Activated CD4-positive, alpha-beta memory T cell treated with anti-CD3 and anti-CD28 coated beads for 36 hours (primary cell): ENCODE data around the gene MERTK. TPM values are rescaled to one million over a fixed set of nuclear protein-coding genes. Genes with fewer than 3 reads are reported as not detected.

Source experiments
- CTCF ChIA-PET: fragments of 350-600 bp; sonication (Branson Sonifier 250); formaldehyde crosslinking; loops from one replicate; lab custom pipeline; 2021; ENCODE audit warnings: antibody characterized with exemption, inconsistent platforms; lab: Charles Lee
- POLR2A ChIA-PET: fragments of 350-600 bp; sonication (Branson Sonifier 250); formaldehyde crosslinking; loops from one replicate; lab custom pipeline; 2021; ENCODE audit warnings: antibody characterized with exemption; lab: Charles Lee
- DNase-seq: peaks from one replicate; pipeline ENCODE4 v3.0.0-alpha.2; 2020
- H3K27ac Mint-ChIP-seq: one replicate; pipeline ENCODE4 v1.8.0; 2021; ENCODE audit warnings: mixed read lengths
- H3K27me3 Mint-ChIP-seq: one replicate; pipeline ENCODE4 v1.8.0; 2021; ENCODE audit warnings: mixed read lengths
- H3K36me3 Mint-ChIP-seq: one replicate; pipeline ENCODE4 v1.8.0; 2021; ENCODE audit warnings: mixed read lengths
- H3K4me1 Mint-ChIP-seq: one replicate; pipeline ENCODE4 v1.8.0; 2021; ENCODE audit warnings: low read depth, mixed read lengths
- H3K4me3 Mint-ChIP-seq: one replicate; pipeline ENCODE4 v1.8.0; 2021; ENCODE audit warnings: mild to moderate bottlenecking, mixed read lengths
- H3K9me3 Mint-ChIP-seq: one replicate; pipeline ENCODE4 v1.8.0; 2021; ENCODE audit warnings: mixed read lengths
- intact Hi-C: fragments of 100-400 bp; cut with micrococcal nuclease; formaldehyde crosslinking; loops from one replicate; pipeline ENCODE4 v1.15.1; 2023
- total RNA-seq, 2 experiments: library from RNA; stranded (reverse); gene quantifications; one replicate each; pipeline ENCODE4 v1.2.3, GENCODE V29; 2021

MERTK gene
- total RNA-seq, 2 experiments from 2014 or later, result 1.0 to 1.2 TPM

DNA sequence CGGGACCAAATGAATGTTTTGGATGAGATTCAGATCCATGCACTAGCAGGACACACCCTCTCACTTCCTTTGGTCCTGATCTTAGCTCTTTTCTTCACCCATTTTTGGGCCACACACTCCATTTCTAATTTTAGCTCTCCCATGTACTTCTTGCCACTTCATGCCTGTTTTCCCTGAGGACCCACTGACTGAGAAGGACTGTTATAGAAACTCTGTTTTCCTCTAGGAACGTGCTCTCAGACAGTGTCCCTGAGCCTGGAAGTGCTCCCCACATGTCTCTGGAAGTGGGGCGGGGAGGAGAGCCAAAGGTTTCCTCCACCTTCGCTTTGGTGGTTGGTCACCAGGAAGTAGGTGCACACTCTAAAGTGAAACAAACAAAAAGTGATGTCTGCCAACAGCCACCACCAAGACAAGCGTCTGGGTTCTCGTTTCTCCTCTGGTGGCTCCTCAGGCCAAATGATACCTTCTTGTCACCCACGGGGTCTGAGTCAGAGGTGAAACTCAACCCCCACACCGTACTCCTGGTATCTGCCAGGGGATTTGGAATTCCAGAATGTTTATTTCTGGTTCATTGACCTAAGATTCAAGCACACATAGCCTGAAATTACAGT is 74.7 kb downstream of the MERTK start:
- Mint-ChIP-seq H3K9me3 (peaks cover 17% of the 10 kb centered on the region), H3K36me3 (peaks cover 4% of the 10 kb centered on the region), H3K27ac (no peak overlapping the region), H3K4me3 (no peak overlapping the region), H3K4me1 (peaks cover 16% of the 10 kb centered on the region), H3K27me3 (peaks cover 11% of the 10 kb centered on the region)
- DNase-seq, result no peak
- ChIA-PET CTCF (no interaction called here), POLR2A (no interaction called here)
- intact Hi-C loops, result no loop called here

DNA sequence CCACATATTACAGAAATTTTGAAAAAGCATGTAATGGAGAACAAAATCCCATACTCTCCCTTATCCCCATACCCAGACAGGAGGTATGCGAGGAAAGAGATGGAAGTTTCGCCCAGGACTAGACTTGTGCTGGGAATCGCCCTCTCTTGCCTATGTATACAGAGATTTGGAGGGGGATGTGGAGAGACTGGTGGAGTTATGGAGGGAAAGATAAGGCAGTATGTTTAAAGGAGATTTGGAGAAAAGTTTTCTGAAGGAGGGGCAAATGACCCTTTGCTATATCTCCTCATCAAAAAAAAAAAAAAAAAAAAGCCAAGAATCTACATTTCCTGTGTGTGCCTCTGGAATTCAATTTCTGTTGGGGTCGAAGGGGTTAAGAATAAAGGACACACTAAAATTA is 75.3 kb downstream of the MERTK start:
- ChIA-PET POLR2A (no interaction called here), CTCF (no interaction called here)
- intact Hi-C loops, result no loop called here
- Mint-ChIP-seq H3K27me3 (peaks cover 11% of the 10 kb centered on the region), H3K9me3 (peaks cover 20% of the 10 kb centered on the region), H3K27ac (no peak overlapping the region), H3K36me3 (peaks cover 5% of the 10 kb centered on the region), H3K4me3 (no peak overlapping the region), H3K4me1 (peaks cover 20% of the 10 kb centered on the region)
- no peak for DNase-seq

DNA sequence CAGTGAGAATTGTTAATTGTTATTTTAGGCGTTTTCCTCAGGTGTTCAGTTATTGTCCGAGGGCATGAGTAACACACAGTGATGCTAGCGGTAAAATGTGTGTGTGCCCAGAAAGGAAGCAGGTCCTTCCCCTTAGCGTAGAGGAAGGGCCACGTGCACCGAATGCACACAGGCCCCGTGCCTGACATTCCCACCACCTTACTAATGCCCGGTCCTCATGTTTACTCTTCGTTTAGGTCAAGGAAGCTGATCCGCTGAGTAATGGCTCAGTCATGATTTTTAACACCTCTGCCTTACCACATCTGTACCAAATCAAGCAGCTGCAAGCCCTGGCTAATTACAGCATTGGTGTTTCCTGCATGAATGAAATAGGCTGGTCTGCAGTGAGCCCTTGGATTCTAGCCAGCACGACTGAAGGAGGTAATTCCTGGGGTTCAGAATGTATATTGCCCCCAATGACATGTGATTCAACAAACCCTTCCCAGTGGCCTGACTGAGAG is 76.7 kb downstream of the MERTK start:
- CTCF ChIA-PET, result no interaction called here

GRCh38 chr2:111975819-111976218 is 77.4 kb downstream of the MERTK start:
- no peak for DNase-seq
- ChIA-PET POLR2A (no interaction called here), CTCF (no interaction called here)
- H3K4me3 Mint-ChIP-seq, result no peak overlapping the region
- H3K27ac Mint-ChIP-seq, result no peak overlapping the region
- peaks cover 20% of the 10 kb centered on the region for H3K9me3 Mint-ChIP-seq
- intact Hi-C loops, result no loop called here
- H3K36me3 Mint-ChIP-seq, result peaks cover 5% of the 10 kb centered on the region
- H3K4me1 Mint-ChIP-seq, result peaks cover 22% of the 10 kb centered on the region
- H3K27me3 Mint-ChIP-seq, result peaks cover 13% of the 10 kb centered on the region

More for the DNA sequence above, 76.7 kb downstream of the MERTK start:
- Mint-ChIP-seq H3K27ac (no peak overlapping the region), H3K4me1 (peaks cover 22% of the 10 kb centered on the region), H3K9me3 (peaks cover 20% of the 10 kb centered on the region), H3K27me3 (peaks cover 13% of the 10 kb centered on the region), H3K4me3 (no peak overlapping the region), H3K36me3 (peaks cover 5% of the 10 kb centered on the region)
- no peak for DNase-seq
- POLR2A ChIA-PET, result no interaction called here
- intact Hi-C loops, result no loop called here

- no peak overlapping the region for H3K4me3 Mint-ChIP-seq
- peaks cover 19% of the 10 kb centered on the region for H3K4me1 Mint-ChIP-seq
- H3K36me3 Mint-ChIP-seq, result peaks cover 5% of the 10 kb centered on the region
- DNase-seq, result no peak
- H3K27ac Mint-ChIP-seq, result no peak overlapping the region
- ChIA-PET POLR2A (no interaction called here), CTCF (no interaction called here)
- intact Hi-C loops, result no loop called here
- H3K9me3 Mint-ChIP-seq, result peaks cover 20% of the 10 kb centered on the region
- peaks cover 8% of the 10 kb centered on the region for H3K27me3 Mint-ChIP-seq
Measured at GRCh38 chr2:111977240-111977639, 78.8 kb downstream of the MERTK start.

DNA sequence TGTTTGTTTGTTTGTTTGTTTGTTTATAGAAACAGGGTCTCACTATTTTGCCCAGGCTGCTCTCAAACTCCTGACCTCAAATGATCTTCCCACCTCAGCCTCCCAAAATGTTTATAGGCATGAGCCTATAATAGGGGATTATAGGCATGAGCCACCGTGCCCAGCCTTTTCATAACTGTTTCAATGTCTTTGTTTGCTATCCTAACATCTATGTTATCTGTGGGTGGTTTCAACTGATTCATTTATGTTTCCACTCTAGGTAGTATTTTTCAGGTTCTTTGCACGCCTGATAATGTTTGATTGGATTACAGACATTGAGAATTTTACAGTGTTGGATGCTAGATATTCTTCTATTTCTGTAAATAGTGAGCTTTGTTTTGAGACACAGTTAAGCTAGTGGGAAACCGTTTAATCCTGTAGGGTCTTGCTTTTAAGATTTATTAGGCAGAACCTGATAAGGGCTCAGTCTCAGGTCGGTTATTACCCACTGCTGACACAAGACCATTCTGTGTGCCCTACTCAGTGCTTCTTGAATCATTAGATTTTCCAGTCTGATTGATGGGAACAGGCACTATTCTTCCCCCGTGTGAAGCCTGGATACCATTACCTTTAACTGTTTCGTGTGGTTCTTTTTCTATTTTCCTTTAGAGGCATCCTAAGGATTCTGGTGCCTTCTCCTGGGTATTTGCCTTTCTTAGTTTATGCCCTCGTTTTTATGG is 80.2 kb downstream of the MERTK start:
- no peak overlapping the region for H3K4me3 Mint-ChIP-seq
- no peak for DNase-seq
- H3K27me3 Mint-ChIP-seq, result peaks cover 4% of the 10 kb centered on the region
- CTCF ChIA-PET, result no interaction called here
- peaks cover 20% of the 10 kb centered on the region for H3K9me3 Mint-ChIP-seq
- H3K36me3 Mint-ChIP-seq, result peaks cover 5% of the 10 kb centered on the region
- H3K27ac Mint-ChIP-seq, result no peak overlapping the region
- intact Hi-C loops, result no loop called here
- POLR2A ChIA-PET, result no interaction called here
- peaks cover 25% of the 10 kb centered on the region for H3K4me1 Mint-ChIP-seq

DNA sequence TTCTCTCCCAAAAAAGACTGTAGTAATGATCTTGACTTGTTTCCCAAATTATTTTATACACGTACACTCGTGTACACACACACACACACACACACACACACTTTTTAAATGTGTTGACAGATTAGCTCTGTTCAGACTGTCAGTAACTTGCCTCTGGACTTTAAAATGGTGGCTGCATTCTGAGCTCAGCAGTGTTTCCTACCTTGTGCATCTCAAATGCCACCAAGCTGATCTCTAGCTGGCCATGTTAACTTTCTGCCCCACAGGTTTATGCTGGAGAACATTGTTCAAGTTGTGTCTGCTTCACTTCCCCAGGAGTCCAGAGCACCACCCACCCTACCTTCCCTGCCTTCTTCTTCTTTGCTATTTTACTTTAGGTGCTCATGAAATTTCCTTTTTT is 83.3 kb downstream of the MERTK start:
- Mint-ChIP-seq H3K27me3 (peaks cover 5% of the 10 kb centered on the region), H3K36me3 (peaks cover 5% of the 10 kb centered on the region), H3K27ac (no peak overlapping the region), H3K4me3 (no peak overlapping the region), H3K9me3 (peaks cover 21% of the 10 kb centered on the region), H3K4me1 (peaks cover 32% of the 10 kb centered on the region)
- ChIA-PET POLR2A (no interaction called here), CTCF (no interaction called here)
- intact Hi-C loops, result loop anchor here (5.0 kb wide), 1 partner anchor 49 kb away; no protein-coding TSS in a partner anchor
- no peak for DNase-seq

- Mint-ChIP-seq H3K27me3 (peaks cover 5% of the 10 kb centered on the region), H3K4me3 (no peak overlapping the region), H3K9me3 (peaks cover 9% of the 10 kb centered on the region), H3K36me3 (peaks cover 1% of the 10 kb centered on the region), H3K27ac (peak overlapping the region; percentile 83), H3K4me1 (peaks cover 32% of the 10 kb centered on the region)
- DNase-seq, result peak; percentile 77
- ChIA-PET POLR2A (no interaction called here), CTCF (interaction anchor here (0.5 kb wide), 1 partner anchor 14 kb away, joined by 3 read pairs; no protein-coding TSS in a partner anchor)
- intact Hi-C loops, result loop anchor here (5.0 kb wide), 1 partner anchor 51 kb away; no protein-coding TSS in a partner anchor
Measured at GRCh38 chr2:111982822-111983221, 84.4 kb downstream of the MERTK start.

DNA sequence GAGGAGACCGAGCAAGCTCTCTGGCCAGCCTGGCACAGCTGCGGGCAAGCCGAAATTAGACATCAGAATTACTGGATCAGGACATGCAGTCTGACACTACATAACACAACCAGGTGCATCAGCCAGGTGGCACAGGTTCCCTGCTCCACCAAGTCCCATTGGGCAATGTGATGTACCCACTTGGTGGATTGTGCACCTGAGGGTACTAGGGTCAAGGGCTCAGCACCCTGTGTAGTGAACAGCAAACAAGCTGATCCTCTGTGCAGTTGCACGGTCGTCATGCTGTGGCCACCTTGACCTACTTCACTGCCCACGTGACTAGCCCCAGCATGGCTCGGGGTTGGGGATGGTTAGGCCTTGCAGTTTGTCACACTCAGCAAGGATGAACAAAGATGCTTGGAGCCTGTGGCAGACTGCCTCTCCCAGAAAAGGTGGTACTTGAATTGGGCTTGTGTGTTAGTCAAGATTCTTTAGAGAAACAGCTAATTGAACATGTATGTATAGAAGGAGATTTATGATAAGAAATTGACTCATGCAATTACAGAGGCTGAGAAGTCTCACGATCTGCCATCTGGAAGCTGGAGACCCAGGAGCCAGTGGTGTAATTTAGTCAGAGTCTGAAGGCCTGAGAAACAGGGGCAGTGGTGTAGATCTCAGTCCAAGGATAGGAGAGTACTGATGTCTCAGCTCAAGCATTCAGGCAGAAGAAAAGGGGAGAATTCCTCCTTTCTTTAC is 85.2 kb downstream of the MERTK start:
- no peaks in the 10 kb centered on the region for H3K36me3 Mint-ChIP-seq
- H3K27ac Mint-ChIP-seq, result no peak overlapping the region
- CTCF ChIA-PET, result interaction anchor here (0.9 kb wide), 1 partner anchor 13 kb away, joined by 3 read pairs; no protein-coding TSS in a partner anchor
- DNase-seq, result no peak
- H3K4me3 Mint-ChIP-seq, result no peak overlapping the region
- H3K4me1 Mint-ChIP-seq, result peaks cover 29% of the 10 kb centered on the region
- peaks cover 5% of the 10 kb centered on the region for H3K27me3 Mint-ChIP-seq
- intact Hi-C loops, result loop anchor here (5.0 kb wide), 1 partner anchor 51 kb away; no protein-coding TSS in a partner anchor
- POLR2A ChIA-PET, result no interaction called here
- peaks cover 4% of the 10 kb centered on the region for H3K9me3 Mint-ChIP-seq

- peaks cover 25% of the 10 kb centered on the region for H3K4me1 Mint-ChIP-seq
- H3K4me3 Mint-ChIP-seq, result no peak overlapping the region
- intact Hi-C loops, result loop anchor here (5.0 kb wide), 1 partner anchor 52 kb away; no protein-coding TSS in a partner anchor
- H3K9me3 Mint-ChIP-seq, result peaks cover 4% of the 10 kb centered on the region
- ChIA-PET POLR2A (no interaction called here), CTCF (interaction anchor here (0.9 kb wide), 1 partner anchor 13 kb away, joined by 3 read pairs; no protein-coding TSS in a partner anchor)
- H3K36me3 Mint-ChIP-seq, result no peaks in the 10 kb centered on the region
- H3K27ac Mint-ChIP-seq, result no peak overlapping the region
- DNase-seq, result no peak
- H3K27me3 Mint-ChIP-seq, result peaks cover 5% of the 10 kb centered on the region
Measured at GRCh38 chr2:111984213-111984604, 85.8 kb downstream of the MERTK start.

GRCh38 chr2:111985514-111985913 is 87.1 kb downstream of the MERTK start:
- Mint-ChIP-seq H3K36me3 (no peaks in the 10 kb centered on the region), H3K4me1 (peaks cover 25% of the 10 kb centered on the region), H3K9me3 (peaks cover 4% of the 10 kb centered on the region), H3K4me3 (no peak overlapping the region), H3K27ac (no peak overlapping the region), H3K27me3 (peaks cover 3% of the 10 kb centered on the region)
- ChIA-PET POLR2A (no interaction called here), CTCF (no interaction called here)
- DNase-seq, result no peak
- intact Hi-C loops, result loop anchor here (5.0 kb wide), 1 partner anchor 33 kb away; no protein-coding TSS in a partner anchor
